ENCODE measurements around the gene SIPA1.
A peak's percentile ranks its signal among the peaks of the same experiment; 100 is the strongest.
"Not testable (repeated sequence)": the region's sequence is repeated elsewhere in the genome, so short reads cannot be mapped to it uniquely, and the experiment has no call there.

The SIPA1 gene

DNA sequence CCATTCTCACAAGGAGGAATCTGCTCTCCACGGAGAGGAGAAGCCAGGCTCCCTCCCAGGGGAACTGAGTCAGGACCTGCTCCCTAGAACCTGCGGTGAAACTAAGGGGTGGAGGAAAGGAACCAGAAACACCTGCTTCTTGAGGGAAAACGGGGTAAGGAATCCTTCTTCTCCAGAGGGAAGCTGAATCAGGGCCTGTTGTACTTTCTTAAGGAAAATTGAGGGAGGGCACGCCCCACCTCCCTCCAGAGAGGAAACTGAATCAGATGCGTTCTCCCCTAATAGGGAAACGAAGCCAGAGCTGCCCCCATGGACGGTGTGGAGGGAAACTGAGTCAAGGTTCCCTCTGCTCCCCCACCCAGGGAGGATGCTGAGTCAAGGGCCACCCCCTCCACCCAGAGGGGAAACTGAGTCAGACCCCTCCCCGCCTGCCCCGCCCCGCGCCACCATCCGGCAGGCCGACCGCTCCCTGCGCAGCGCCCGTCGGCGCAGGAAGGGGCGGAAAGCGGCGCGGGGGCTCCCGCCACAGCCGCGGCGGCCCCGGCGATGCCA is 24.4 kb downstream of the SIPA1 start:
- no peak for FAIRE-seq
- no peak for TF ChIP-seq SPI1 (IDR thresholded peaks at IDR 0.05; ENCODE audit: low read depth, low read length)
- TF ChIP-seq TAF1 (IDR thresholded peaks at IDR 0.05; ENCODE audit: low read depth, low read length) = no peak
- no peak for TF ChIP-seq PAX5 (IDR thresholded peaks at IDR 0.05; ENCODE audit: insufficient read depth, low read length, severe bottlenecking)
- TF ChIP-seq POLR2A (IDR thresholded peaks at IDR 0.05; ENCODE audit: low read depth, low read length) = no peak
- TF ChIP-seq POLR2AphosphoS5 (IDR thresholded peaks at IDR 0.05; ENCODE audit: low read depth, low read length) = no peak; the same call in 1 of the 2 replicates
- TF ChIP-seq POU2F2 (IDR thresholded peaks at IDR 0.05; ENCODE audit: low read depth, low read length) = no peak
- DNase-seq (ENCODE audit: insufficient read length, low spot score) = no peak

DNA sequence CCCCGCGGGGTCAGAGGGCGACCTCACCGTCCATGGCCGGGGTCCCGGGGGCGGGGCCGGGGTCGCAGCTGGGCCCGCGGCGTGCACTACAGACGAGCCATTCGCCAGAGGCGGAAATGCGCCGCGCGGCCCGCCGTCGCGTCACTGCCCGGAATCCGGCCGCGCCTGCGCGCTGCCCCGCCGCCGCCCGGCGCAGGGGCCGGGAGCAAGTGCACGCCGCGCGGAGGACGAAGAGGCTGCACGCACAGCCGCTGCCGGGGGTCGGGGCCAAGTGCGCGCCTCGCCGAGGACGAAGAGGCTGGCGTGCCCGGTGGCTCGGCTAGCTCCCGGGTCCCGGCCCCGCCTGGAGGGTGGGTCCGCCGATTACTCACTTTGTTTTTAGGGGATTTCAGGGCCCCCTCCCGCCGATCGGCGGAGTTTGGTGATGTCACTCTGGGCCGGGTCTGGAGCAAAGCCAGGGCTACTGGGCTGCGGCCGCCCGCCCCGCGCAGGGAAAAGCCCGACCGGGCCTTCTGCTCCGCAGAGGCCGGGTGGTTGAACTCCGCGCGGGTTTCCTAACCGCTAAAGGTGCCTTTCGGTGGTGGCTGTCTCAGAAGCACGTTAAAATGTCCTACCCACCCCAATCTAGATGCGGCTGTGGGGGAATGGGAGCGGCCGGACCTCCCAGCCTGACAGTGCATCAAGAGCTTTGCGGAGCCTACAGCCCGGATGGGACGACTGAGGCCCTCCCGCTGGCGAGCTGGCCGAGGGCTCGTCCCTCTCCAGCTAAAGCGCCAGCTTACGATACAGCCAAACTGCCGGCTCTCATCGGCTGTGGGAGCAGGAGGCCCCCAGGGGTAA is 25.1 kb downstream of the SIPA1 start, which contains the start of gene RELA:
TSS of gene RELA (minus strand) at position 118 of the 840 bp plus-strand sequence. CDS start at position 34, 84 bp downstream.
- TF ChIP-seq SPI1 (IDR thresholded peaks at IDR 0.05; ENCODE audit: low read depth, low read length) (no peak), TAF1 (IDR thresholded peaks at IDR 0.05; ENCODE audit: low read depth, low read length) (peak; percentile 12), POLR2AphosphoS5 (IDR thresholded peaks at IDR 0.05; ENCODE audit: low read depth, low read length) (peak; percentile 41; the same call in 1 of the 2 replicates)
- peak; percentile 94 for DNase-seq (ENCODE audit: insufficient read length, low spot score)
- FAIRE-seq = peak; percentile 99

DNA sequence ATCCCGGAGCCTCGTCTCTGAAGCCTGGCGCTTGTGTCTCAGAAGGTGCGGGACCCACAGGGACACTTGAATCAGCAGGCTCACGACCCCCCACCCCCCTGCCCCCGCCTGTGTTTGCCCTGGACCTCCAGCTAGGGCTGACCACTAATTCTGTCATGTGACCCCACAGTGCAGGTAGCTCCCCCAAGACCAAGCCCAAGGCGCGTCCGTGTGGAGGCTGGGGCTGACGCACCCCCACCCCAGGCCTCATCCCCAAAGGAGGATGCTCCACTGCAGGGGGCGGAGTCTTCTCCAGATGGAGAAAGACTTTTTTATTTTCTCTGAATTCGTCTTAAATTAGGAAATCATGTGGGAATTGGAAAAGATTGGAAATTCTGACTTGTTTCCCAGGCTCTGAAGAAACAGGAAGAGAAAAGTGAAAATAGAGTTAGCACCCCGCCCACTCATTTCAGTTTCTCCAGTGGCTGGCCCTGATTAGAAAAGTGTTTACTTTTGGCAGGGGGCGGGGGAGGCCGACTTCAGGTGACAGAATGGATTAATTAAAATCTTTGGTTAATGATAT is 25.8 kb downstream of the SIPA1 start:
- TF ChIP-seq SPI1 (IDR thresholded peaks at IDR 0.05; ENCODE audit: low read depth, low read length) = peak; percentile 65; the same call in 1 of the 2 replicates
- no peak for TF ChIP-seq PAX5 (IDR thresholded peaks at IDR 0.05; ENCODE audit: insufficient read depth, low read length, severe bottlenecking)
- TF ChIP-seq POU2F2 (IDR thresholded peaks at IDR 0.05; ENCODE audit: low read depth, low read length) = peak; percentile 2; the same call in 1 of the 2 replicates
- 0 out of 2 replicates have a peak, but pooled peaks have one; percentile 36 for TF ChIP-seq POLR2A (IDR thresholded peaks at IDR 0.05; ENCODE audit: low read depth, low read length)
- TF ChIP-seq POLR2AphosphoS5 (IDR thresholded peaks at IDR 0.05; ENCODE audit: low read depth, low read length) = no peak
- TF ChIP-seq TAF1 (IDR thresholded peaks at IDR 0.05; ENCODE audit: low read depth, low read length) = 0 out of 2 replicates have a peak, but pooled peaks have one; percentile 9
- peak; percentile 66 for FAIRE-seq

DNA sequence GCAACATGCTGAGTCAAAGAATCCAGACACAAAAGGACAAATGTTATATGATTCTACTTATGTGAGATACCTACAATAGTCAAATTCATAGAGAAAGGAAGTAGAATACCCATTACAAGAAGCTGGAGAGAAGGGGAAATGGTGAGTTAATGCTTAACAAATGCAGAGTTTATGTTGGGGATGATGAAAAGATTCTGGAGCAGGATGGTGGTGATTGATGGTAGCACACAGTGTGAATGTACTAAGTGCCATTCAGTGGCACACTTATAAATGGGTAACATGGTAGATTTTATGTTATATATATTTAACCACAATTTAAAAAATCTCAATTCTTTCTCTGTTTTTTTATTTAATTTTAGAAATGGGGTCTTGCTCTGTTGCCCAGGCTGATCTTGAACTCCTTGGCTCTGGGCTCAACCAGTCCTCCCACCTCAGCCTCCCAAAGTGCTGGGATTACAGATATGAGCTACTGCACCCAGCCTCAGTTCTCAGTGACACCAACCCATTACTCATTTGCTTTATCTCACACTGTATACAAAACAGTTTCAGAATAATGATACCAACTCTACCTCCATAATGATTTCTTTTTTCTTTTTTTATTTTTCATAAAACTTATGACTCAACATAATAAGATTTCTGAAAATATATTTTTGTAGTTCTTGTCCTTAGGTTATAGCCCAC is 34.4 kb downstream of the SIPA1 start:
- no peak for DNase-seq (ENCODE audit: insufficient read length, low spot score)
- FAIRE-seq = no peak
- no peak for TF ChIP-seq PAX5 (IDR thresholded peaks at IDR 0.05; ENCODE audit: insufficient read depth, low read length, severe bottlenecking)

More for the DNA sequence above, 25.8 kb downstream of the SIPA1 start:
- no peak for DNase-seq (ENCODE audit: insufficient read length, low spot score)

DNA sequence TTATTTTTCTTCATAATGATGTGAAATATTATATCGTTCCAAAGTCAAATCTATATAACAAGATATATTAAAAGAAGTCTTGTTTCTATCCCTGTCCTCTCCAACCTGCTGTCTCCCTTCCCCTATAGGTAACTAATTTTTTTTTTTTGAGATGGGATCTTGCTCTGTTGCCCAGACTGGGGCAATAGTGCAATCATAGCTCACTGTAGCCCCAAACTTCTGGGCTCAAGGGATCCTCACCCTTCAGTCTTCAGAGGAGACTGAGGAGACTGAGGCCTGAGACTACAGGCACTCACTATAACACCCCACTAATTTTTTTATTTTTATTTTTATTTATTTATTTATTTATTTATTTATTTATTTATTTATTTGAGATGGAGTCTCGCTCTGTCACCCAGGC is 35.1 kb downstream of the SIPA1 start:
- FAIRE-seq = no peak
- no peak for DNase-seq (ENCODE audit: insufficient read length, low spot score)
- TF ChIP-seq POLR2AphosphoS5 (IDR thresholded peaks at IDR 0.05; ENCODE audit: low read depth, low read length) = no peak
- TF ChIP-seq POU2F2 (IDR thresholded peaks at IDR 0.05; ENCODE audit: low read depth, low read length) = no peak
- TF ChIP-seq PAX5 (IDR thresholded peaks at IDR 0.05; ENCODE audit: insufficient read depth, low read length, severe bottlenecking) = no peak
- no peak for TF ChIP-seq TAF1 (IDR thresholded peaks at IDR 0.05; ENCODE audit: low read depth, low read length)
- no peak for TF ChIP-seq POLR2A (IDR thresholded peaks at IDR 0.05; ENCODE audit: low read depth, low read length)
- no peak for TF ChIP-seq SPI1 (IDR thresholded peaks at IDR 0.05; ENCODE audit: low read depth, low read length)

DNA sequence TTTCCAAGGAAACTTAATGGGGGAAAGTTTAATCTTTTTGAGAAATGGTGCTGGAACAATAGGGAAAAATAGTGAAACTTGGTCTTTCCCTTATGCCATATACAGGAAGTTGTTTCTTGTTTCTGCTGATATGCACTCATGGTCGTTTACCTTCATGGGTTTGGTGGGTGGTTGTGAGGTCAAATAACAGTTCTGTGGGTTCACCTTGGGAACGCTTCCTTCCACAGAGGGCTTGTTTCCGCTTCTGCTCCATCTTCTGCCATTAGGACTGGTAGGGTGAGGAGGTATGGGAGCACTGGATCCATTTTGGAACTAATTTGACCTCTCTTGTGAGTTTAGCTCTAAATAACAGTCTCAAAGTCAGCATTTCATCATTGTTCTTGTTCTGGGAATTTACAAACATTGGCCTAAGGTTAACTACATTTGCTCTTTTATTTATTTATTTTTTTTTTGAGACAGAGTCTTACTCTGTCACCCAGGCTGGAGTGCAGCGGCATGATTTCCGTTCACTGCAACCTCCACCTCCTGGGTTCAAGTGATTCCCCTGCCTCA is 42.4 kb downstream of the SIPA1 start:
- no peak for FAIRE-seq
- no peak for DNase-seq (ENCODE audit: insufficient read length, low spot score)
- TF ChIP-seq SPI1 (IDR thresholded peaks at IDR 0.05; ENCODE audit: low read depth, low read length) (no peak), POLR2AphosphoS5 (IDR thresholded peaks at IDR 0.05; ENCODE audit: low read depth, low read length) (no peak), POLR2A (IDR thresholded peaks at IDR 0.05; ENCODE audit: low read depth, low read length) (no peak), TAF1 (IDR thresholded peaks at IDR 0.05; ENCODE audit: low read depth, low read length) (no peak), PAX5 (IDR thresholded peaks at IDR 0.05; ENCODE audit: insufficient read depth, low read length, severe bottlenecking) (no peak), POU2F2 (IDR thresholded peaks at IDR 0.05; ENCODE audit: low read depth, low read length) (no peak)

DNA sequence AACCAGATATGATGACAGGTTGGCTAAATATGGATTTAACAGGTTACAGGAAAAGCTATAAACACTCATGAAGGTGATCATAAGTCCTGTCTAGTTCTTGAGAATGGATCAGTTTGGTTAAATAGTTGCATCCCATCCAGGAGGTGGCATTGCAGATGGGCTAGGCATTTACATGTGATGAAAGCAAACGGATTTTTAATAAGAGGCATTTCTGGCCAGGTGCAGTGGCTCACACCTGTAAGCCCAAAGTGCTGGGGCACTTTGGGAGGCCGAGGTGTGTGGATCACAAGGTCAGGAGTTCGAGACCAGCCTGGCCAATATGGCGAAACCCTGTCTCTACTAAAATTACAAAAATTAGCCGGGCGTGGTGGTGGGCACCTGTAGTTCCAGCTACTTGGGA is 45.6 kb downstream of the SIPA1 start:
- not testable (repeated sequence) for DNase-seq (ENCODE audit: insufficient read length, low spot score); FAIRE-seq

DNA sequence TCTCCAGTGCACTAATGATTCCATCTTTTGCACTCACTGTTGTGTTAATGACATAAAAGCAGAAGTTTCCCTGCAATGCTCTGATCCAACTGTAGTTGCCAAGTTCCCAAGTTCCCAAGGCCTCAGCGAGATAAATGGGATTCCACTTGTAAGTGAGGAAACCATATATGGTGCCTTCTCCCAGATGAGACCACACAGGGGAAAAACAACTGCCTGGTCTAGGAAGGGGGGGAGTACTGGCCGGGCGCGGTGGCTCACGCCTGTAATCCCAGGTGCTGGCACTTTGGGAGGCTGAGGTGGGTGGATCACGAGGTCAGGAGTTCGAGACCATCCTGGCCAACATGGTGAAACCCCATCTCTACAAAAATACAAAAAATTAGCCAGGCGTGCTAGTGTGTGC is 48.1 kb downstream of the SIPA1 start:
- DNase-seq (ENCODE audit: insufficient read length, low spot score) = no peak
- no peak for FAIRE-seq
- TF ChIP-seq POLR2A (IDR thresholded peaks at IDR 0.05; ENCODE audit: low read depth, low read length) (no peak), SPI1 (IDR thresholded peaks at IDR 0.05; ENCODE audit: low read depth, low read length) (no peak), POLR2AphosphoS5 (IDR thresholded peaks at IDR 0.05; ENCODE audit: low read depth, low read length) (no peak), PAX5 (IDR thresholded peaks at IDR 0.05; ENCODE audit: insufficient read depth, low read length, severe bottlenecking) (no peak), TAF1 (IDR thresholded peaks at IDR 0.05; ENCODE audit: low read depth, low read length) (no peak), POU2F2 (IDR thresholded peaks at IDR 0.05; ENCODE audit: low read depth, low read length) (no peak)

DNA sequence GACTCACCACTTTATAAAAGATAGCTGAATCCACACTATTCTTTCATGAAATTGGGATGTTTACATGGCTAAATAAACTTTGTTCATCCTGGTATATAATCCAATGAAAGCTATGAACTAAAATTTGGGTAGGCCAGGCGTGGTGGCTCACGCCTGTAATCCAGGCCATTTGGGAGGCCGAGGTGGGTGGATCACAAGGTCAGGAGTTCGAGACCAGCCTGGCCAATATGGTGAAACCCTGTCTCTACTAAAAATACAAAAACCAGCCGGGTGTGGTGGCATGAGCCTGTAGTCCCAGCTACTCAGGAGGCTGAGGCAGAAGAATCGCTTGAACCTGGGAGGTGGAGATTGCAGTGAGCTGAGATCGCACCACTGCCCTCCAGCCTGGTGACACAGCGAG is 53.9 kb downstream of the SIPA1 start:
- FAIRE-seq; DNase-seq (ENCODE audit: insufficient read length, low spot score): not testable (repeated sequence)
